Fibroblast of skin of left quadriceps (primary cell): ENCODE data around the gene HS6ST2.

ENCODE experiments used
- DNase-seq, 2 experiments: peaks; one replicate each; pipeline ENCODE4 v3.0.0-alpha.2; 2013; ENCODE audit warnings: low read depth in 2 of 2

The HS6ST2 gene

GRCh38 chrX:132795181-132795580 is 163.2 kb downstream of the HS6ST2 start:
- no peak for DNase-seq

DNA sequence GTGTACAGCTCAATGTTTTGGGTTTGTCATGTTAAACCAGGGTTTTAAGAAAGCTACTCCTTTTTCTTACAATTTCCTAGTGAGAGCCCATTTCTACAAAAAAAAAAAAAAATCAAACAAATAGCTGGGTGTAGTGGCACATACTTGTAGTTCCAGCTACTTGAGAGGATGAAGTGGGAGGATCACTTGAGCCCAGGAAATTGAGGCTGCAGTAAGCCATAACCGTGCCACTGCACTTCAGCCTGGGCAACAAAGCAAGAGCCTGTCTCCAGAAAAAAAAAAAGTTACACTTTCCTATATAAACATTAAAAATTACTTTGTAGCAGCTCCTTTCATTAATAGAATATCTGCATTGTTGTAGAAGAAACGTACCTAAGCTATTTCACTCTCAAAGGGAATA is 166.7 kb downstream of the HS6ST2 start:
- no peak for DNase-seq

DNA sequence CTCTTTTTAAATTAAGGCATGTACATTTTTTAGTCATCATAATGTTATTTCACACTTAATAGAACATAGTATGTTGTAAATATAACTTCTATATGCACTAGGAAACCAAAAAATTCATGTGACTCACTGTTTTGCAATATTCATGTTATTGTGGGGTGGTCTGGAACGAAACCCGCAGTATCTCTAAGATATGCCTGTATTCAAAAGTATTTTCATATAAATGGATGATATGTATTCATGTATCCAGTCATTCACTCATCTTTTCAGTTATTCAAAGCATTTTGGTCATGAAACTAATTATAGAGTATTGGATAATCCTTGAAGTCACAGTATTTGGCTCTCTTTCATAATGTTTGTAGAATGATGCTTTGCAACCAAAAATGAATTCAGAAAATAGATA is 168.1 kb downstream of the HS6ST2 start:
- DNase-seq = no peak

- no peak for DNase-seq
Measured at GRCh38 chrX:132786217-132786616, 172.2 kb downstream of the HS6ST2 start.

GRCh38 chrX:132778917-132779316 is 179.5 kb downstream of the HS6ST2 start:
- no peak for DNase-seq

DNA sequence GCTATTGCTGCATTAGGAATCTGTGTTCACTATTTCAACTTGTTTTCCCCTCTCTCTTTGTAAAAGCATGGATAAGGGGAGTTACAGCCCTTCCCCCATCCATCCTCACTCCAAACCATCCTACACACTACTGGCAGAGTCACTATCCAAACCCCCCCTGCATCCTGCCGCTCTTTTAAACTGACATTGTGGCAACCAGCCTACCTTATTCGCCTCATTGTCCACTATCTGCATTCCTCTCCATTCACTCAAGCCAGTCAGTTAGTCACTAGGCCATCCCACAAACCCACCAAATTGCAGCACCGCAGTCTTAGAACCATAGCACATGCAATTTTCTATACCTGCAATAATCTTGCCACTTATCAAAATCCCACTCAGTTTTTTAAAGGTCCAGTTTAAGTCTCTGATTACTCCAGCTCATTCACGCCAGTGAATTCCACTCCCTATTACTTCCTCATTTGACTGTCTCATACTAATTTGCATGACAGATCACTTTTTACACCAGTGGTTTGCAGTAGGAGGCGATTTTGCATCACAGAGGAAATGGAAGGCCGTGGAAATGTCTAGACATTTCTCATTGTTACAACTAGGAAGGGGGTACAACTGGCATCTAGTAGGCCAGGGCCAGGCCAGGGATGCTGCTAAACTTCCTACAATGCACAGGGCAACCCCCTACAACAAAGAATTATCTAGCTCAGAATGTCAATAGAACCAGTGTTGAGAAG is 181.8 kb downstream of the HS6ST2 start:
- no peak for DNase-seq

DNA sequence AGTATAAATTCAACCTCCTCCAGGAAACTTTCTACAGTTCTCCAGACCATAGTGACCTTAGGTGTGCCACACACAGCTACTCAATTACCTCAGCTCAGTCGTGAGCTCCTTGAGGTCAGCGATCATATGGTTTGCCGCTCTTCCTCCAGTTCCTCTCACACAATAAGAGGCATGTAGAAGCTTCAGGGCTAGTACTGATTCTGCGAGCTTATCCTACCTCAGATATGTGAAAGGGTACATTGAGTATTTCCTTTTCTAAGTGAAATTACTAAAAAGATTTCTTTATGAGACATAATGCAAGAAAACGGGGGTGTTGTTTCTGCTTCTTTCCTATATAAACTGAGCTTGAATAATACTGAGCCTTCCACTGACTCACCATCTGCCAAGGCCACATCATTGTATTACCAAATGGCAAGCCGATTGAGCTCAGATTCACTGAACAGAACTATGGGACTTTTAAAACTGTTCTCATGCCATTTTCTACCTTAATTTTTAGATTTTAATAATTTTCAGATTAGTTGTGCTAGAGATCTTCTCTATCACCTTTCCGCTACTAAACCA is 183.1 kb downstream of the HS6ST2 start:
- no peak for DNase-seq

DNA sequence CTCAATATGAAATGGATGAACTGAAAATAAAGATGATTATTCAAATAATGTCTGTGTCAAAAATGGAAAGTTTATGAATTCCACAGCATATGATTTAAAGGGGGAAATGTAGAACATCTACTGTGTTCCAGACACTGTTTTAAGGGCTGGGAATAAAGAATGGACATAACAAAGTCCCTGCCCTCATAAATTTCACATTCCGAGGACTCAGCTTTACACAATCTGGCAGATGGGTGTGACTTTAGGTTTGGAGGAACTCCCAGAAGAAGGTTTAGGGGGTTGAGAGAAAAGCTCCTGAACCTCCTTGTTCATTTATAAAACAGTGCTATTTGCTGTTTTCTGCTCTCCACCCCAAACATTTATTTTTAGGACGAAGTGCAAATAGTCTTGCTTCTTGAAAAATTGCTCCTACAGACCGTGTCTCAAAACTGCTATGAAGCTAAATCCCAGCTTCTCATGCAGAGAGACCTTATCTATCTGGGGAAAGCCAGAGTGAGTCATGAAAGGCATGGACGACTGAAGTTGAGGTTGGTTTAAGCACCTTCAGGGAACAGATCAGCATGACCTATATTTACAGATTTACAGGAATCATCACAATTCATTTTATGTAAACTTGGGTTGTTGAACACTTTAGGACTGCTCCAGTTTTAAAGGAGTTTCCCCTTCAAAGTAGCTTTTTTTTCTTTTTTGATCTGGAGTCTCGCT is 184.3 kb downstream of the HS6ST2 start:
- no peak for DNase-seq

DNA sequence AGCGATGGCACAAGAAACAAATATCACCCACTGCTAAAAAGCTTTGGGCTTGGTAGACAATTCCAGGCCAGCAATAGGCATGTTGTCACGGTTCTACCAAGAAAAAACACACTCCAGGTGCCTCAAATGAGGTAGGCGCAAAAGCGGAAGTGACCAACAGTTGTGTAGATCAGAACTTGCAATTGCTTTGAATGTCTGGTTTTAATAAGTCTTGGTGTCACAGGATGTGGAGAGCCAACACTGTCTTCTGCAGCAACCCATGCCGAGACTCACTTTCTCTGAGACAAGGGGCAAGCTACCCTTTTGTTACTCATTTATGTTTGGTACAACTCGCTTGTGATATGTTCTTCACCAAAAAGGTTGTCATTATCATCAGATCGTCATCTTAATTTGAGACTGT is 188.8 kb downstream of the HS6ST2 start:
- no peak for DNase-seq

- DNase-seq = no peak
Measured at GRCh38 chrX:132766452-132766851, 192.0 kb downstream of the HS6ST2 start.

DNA sequence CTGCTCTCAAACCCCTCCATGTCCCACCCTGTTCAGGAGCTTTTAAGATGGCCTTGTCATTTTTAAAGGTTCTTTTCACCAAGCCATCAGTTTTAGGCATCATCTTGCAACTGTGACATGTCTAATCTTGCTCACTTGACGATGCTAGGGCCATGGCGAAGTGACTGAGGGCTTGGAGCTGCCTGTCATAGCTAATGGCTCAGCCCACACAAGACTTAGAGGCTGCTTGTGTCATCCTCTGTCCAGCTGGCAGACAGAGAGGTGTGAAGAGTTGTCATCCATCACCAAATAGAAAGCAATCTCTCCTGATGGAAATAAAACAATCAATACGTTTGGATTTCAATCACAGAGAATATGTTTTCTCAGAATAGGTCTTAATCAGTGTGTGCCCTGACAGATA is 194.9 kb downstream of the HS6ST2 start:
- DNase-seq = no peak

DNA sequence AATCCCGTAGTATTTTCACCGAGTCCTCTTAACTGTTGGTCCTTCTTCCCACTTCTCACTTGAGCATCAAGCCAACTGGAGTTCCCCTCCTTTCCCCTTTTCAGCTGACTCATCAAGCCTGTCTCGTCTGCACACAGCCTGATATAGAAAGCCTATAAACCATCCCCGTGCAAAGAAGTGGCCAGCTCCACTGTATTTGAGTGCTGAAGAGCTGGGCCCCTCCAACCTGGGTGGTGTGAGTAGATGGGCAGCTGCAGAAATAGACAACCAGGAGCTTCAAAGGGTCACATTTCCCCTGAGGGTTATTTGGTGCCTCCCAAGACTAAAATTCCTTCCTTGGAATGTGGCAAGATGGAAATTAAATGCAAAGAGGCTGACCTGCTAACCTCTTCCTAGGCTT is 199.7 kb downstream of the HS6ST2 start:
- no peak for DNase-seq

DNA sequence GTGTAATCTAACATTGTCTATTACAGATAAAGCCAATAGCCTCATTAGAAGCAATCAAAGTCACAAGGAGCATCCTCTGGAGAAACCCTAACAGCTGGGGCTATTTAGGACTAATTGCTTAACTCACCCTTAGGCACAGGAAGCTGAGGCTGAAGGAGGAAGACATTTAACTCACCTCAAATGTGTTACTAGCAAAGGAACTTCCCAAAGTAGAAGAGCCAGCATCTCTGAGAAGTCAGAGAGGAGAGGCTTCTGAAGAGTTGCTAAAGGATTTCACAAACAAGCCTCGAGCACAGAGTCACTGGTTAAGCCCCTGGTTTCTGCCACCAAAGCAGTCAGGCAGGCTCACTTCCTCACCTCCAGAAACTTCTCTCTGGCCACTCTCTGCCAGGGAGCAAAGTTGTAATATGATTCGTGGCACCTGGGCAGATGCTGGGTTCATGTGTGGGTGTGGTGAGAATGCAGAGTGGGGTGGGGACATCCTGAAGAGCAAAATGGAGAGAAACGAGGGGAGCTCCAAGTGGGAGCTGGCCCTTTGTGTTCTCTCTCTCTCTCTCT is 201.3 kb downstream of the HS6ST2 start:
- no peak for DNase-seq

- DNase-seq = no peak
Measured at GRCh38 chrX:132756439-132756838, 202.0 kb downstream of the HS6ST2 start.

DNA sequence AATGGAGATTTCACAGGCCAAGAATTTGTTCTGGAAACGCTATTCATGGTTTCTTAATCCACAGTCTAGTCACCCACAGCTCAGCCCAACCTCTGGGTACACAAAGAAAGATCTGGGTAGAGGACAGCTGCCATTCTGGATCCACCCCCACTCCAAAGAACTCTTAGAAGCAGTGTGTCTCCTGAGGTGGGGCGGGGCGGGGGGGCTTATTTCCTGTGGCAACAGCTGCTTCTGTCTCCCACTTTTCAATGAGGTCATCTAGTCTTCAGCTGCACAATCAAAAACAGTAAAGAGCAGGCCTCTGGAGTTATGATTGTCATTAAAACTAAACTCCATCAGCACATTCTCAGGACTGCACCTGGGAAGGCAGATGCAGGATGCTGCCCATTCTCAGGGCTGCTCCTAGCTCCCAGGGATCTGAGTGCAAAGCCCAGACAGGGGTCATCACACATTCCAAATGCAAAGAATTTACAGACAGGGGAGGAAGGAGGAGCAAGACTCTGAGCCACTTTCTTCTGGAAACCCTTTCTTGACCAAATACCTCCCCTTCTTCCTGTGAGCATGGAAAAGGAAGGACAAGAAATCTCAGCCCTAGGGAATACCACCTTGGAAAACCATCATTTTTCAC is 207.3 kb downstream of the HS6ST2 start:
- no peak for DNase-seq

DNA sequence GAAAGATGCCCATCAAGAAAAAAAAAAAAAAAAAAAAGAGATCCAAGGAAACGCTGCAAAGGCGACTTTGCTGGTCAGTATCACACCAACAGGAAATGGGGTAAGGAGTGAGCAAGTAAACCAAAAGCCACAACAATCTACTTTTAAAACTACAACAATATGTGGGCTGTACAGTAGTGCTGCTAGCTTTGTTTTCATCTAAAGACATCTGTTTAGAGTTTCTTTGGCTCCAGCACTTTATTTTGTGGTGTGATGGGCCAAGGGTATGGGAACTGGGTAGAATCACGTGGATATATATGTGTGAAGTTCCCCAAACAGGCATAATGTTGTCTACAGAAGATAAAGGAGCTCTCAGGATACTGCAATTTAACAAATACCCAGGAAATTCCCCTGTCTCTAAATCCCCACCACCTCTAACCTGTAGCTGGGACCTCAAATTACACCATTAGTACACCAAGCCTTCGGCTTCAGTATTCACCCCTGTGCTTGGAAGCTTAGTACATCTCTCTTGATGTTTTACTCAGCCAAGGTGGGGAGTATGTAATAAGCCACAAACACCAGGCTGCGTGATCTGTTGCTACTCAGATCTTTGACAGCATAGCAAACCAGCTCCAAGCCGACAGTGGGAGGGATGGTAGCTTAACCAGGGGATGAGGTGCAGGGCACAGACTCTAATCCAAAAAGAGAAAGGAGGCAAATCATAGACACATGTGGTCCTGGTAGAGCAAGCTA is 207.9 kb downstream of the HS6ST2 start:
- DNase-seq = no peak

DNA sequence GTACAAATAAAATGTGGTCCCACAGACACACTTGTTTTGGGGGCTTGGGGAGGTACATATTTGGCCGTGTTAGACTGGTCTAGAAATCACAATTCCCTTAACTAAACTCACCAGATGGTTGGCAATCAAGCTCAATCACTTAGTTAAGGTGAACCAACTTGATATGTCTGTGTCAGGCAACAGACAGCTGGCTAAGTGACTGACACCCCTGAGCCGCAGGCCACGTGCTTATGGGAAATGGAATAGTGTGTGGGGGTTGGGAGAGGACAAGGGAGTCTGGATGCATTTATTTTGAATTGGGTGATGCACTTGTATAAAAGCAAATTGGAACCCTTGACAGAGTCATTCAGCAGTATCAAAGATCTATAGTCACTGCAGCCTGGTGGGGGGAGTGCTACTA is 209.0 kb downstream of the HS6ST2 start:
- no peak for DNase-seq

GRCh38 chrX:132748909-132749308 is 209.5 kb downstream of the HS6ST2 start:
- no peak for DNase-seq

- DNase-seq = no peak
Measured at GRCh38 chrX:132748268-132748667, 210.2 kb downstream of the HS6ST2 start.

GRCh38 chrX:132745593-132745992 is 212.8 kb downstream of the HS6ST2 start:
- DNase-seq = no peak

- no peak for DNase-seq
Measured at GRCh38 chrX:132744470-132744869, 214.0 kb downstream of the HS6ST2 start.

DNA sequence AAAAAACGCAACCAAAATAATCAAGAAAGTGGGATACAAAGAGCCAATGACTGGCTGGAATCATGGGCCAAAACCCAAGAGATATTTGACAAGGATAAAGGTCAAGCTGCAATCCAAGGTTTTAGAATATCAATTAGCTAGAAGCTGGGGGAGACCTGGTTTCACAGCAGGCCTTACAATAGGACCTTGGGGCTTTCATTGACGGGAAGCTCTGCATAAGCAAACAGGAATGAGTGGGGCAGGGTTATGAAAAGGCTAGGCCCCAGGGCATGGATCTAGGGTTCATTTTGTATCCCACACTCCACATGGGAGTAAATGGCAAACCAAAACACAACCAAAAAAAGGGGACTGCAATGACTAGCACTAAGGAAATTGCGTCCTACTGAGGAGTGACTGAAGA is 215.3 kb downstream of the HS6ST2 start:
- DNase-seq = no peak
